Stimulated activated naive CD4-positive, alpha-beta T cell (primary cell): ENCODE results near the gene UQCC5.

Experiments
- DNase-seq, 6 experiments: peaks; one replicate each; lab custom pipeline; 2025; lab: John Stamatoyannopoulos, UW

UQCC5 gene

GRCh38 chr3:52570076-52570475, 33.7 kb downstream of the UQCC5 start:
- DNase-seq = no peak

- no peak for DNase-seq
Measured at GRCh38 chr3:52572221-52572620, 35.8 kb downstream of the UQCC5 start.

- no peak for DNase-seq
Measured at GRCh38 chr3:52574056-52574965, 37.9 kb downstream of the UQCC5 start.
